Neutrophil (primary cell): Measurements from ENCODE around the gene FBXW5.
A peak's percentile ranks its signal among the peaks of the same experiment; 100 is the strongest.

Experiments used
- H3K27ac ChIP-seq: fragments of 200-600 bp; sonication (generic); 2 replicates; pipeline ENCODE4 v1.5.1; 2016; ENCODE audit warnings: mild to moderate bottlenecking, moderate library complexity
- H3K27me3 ChIP-seq: fragments of 200-600 bp; sonication (generic); 2 replicates; pipeline ENCODE4 v1.6.0; 2016; ENCODE audit warnings: mild to moderate bottlenecking
- H3K36me3 ChIP-seq: fragments of 200-600 bp; sonication (generic); 2 replicates; pipeline ENCODE4 v1.5.1; 2017
- H3K4me1 ChIP-seq, 2 experiments: fragments of 200-600 bp in 1 of 2; sonication (generic) in 1 of 2; 1 replicate in 1 of 2; 2 replicates in 1 of 2; pipeline versions ENCODE4 v1.5.1 to v1.6.1; 2013 to 2016; ENCODE audit warnings: low read depth in 1 of 2, low read length in 1 of 2, mild to moderate bottlenecking in 1 of 2, moderate library complexity in 1 of 2; ENCODE audit not compliant: control insufficient read depth in 1 of 2, insufficient read depth in 1 of 2
- H3K4me3 ChIP-seq, 2 experiments: fragments of 200-600 bp in 1 of 2; sonication (generic) in 1 of 2; 1 replicate in 1 of 2; 2 replicates in 1 of 2; pipeline ENCODE4 v1.5.1; 2013 to 2016; ENCODE audit warnings: low read depth in 1 of 2, low read length in 1 of 2, mild to moderate bottlenecking in 1 of 2, moderate library complexity in 1 of 2
- H3K9me3 ChIP-seq: fragments of 200-600 bp; sonication (generic); 2 replicates; pipeline ENCODE4 v1.5.1; 2016
- CTCF ChIP-seq: fragments of 200-600 bp; sonication (generic); IDR thresholded peaks from 2 replicates; pipeline ENCODE4 v1.5.1; 2016; ENCODE audit warnings: antibody characterized with exemption

Gene FBXW5

GRCh38 chr9:136947028-136947891, 2.7 kb upstream of the FBXW5 start:
- Histone ChIP-seq H3K36me3 (peaks cover 11% of the 10 kb centered on the region), H3K9me3 (no peaks in the 10 kb centered on the region), H3K27ac (no peak overlapping the region), H3K4me1 (peaks cover 29 to 33% of the 10 kb centered on the region in 2 experiments), H3K4me3 (no peak overlapping the region), H3K27me3 (no peaks in the 10 kb centered on the region)
- no peak for TF ChIP-seq CTCF

GRCh38 chr9:136946228-136947027, 1.9 kb upstream of the FBXW5 start:
- H3K4me3 ChIP-seq, result no peak overlapping the region
- H3K27me3 ChIP-seq, result no peaks in the 10 kb centered on the region
- peaks cover 29 to 33% of the 10 kb centered on the region in 2 experiments for H3K4me1 ChIP-seq
- H3K36me3 ChIP-seq, result peaks cover 19% of the 10 kb centered on the region
- no peaks in the 10 kb centered on the region for H3K9me3 ChIP-seq
- H3K27ac ChIP-seq, result no peak overlapping the region
- TF ChIP-seq CTCF, result no peak

- Histone ChIP-seq H3K27ac (no peak overlapping the region), H3K9me3 (no peaks in the 10 kb centered on the region), H3K4me3 (no peak overlapping the region), H3K36me3 (peaks cover 28% of the 10 kb centered on the region), H3K27me3 (no peaks in the 10 kb centered on the region), H3K4me1 (peaks cover 28 to 32% of the 10 kb centered on the region in 2 experiments)
- TF ChIP-seq CTCF, result no peak
Observed at GRCh38 chr9:136945333-136946227, 1.0 kb upstream of the FBXW5 start.

GRCh38 chr9:136944212-136944518, 373 bp downstream of the FBXW5 start:
- Histone ChIP-seq H3K27ac (peak overlapping the region; percentile 94), H3K36me3 (peaks cover 42% of the 10 kb centered on the region), H3K4me1 (peaks cover 18 to 21% of the 10 kb centered on the region in 2 experiments), H3K4me3 (peak overlapping the region; percentile 78 to 83), H3K9me3 (no peaks in the 10 kb centered on the region), H3K27me3 (no peaks in the 10 kb centered on the region)
- no peak for TF ChIP-seq CTCF
